Measurements from ENCODE around the gene DPP6.

GRCh38 chr7:154914308-154914995 is 862.3 kb downstream of the DPP6 start:
- TF ChIP-seq CTCF (conservative IDR thresholded peaks at IDR 0.05; ENCODE audit: low read length) (no peak), EZH2phosphoT487 (IDR thresholded peaks at IDR 0.05; ENCODE audit: borderline replicate concordance, low read depth, low read length) (no peak)
